H1 (cell line): ENCODE data around the gene STRA8. TPM values are rescaled to one million over a fixed set of nuclear protein-coding genes. Genes with fewer than 3 reads are reported as not detected.

ENCODE experiments used
- CTCF ChIA-PET: fragments of 300-600 bp; sonication (Branson Sonifier 250); formaldehyde crosslinking; loops from one replicate; lab custom pipeline; 2021; ENCODE audit not compliant: partially characterized antibody; lab: Charles Lee
- POLR2A ChIA-PET: fragments of 300-600 bp; sonication (Branson Sonifier 250); formaldehyde crosslinking; loops from one replicate; lab custom pipeline; 2021; ENCODE audit warnings: inconsistent platforms; ENCODE audit not compliant: partially characterized antibody; lab: Charles Lee
- DNase-seq, 2 experiments: peaks; one replicate each; pipeline versions ENCODE4 v3.0.0 to v3.0.0-alpha.2; 2010 to 2022; ENCODE audit warnings: low spot score in 2 of 2, low read depth in 1 of 2, mixed read lengths in 1 of 2
- FAIRE-seq: peaks from 2 replicates; lab custom pipeline; 2011; peaks lifted over from hg19 to GRCh38; lab: Jason Lieb, UNC
- H2AFZ ChIP-seq: 2 replicates; pipeline ENCODE4 v1.8.1; 2012; ENCODE audit warnings: low read length, inconsistent platforms
- H2AK5ac ChIP-seq: 2 replicates; pipeline ENCODE4 v1.6.1; 2013; ENCODE audit warnings: low read depth, low read length
- H2BK120ac ChIP-seq: replicated peaks from 2 replicates; pipeline ENCODE3; 2013; ENCODE audit warnings: low read depth, low read length, inconsistent platforms
- H2BK12ac ChIP-seq: 2 replicates; pipeline ENCODE4 v1.6.1; 2013; ENCODE audit warnings: low read depth, low read length
- H2BK15ac ChIP-seq: 2 replicates; pipeline ENCODE4 v1.6.1; 2013; ENCODE audit warnings: low read length
- H2BK20ac ChIP-seq: 2 replicates; pipeline ENCODE4 v1.6.1; 2013; ENCODE audit warnings: low read length
- H2BK5ac ChIP-seq: 2 replicates; pipeline ENCODE4 v1.6.1; 2013; ENCODE audit warnings: low read depth, low read length
- H3K14ac ChIP-seq: 2 replicates; pipeline ENCODE4 v1.6.1; 2013; ENCODE audit warnings: inconsistent platforms; ENCODE audit not compliant: insufficient read length
- H3K18ac ChIP-seq: 2 replicates; pipeline ENCODE4 v1.6.1; 2013; ENCODE audit warnings: low read length; ENCODE audit errors: extremely low read depth
- H3K23ac ChIP-seq: 2 replicates; pipeline ENCODE4 v1.6.1; 2013; ENCODE audit warnings: inconsistent platforms; ENCODE audit not compliant: insufficient read length
- H3K23me2 ChIP-seq: 2 replicates; pipeline ENCODE4 v1.6.1; 2013; ENCODE audit warnings: low read depth, low read length
- H3K27ac ChIP-seq: 2 replicates; pipeline ENCODE4 v1.6.1; 2011; ENCODE audit warnings: low read depth, low read length, inconsistent platforms
- H3K27me3 ChIP-seq, 4 experiments: replicated peaks in 1 of 4; 1 replicate in 1 of 4; 2 replicates in 3 of 4; pipeline versions ENCODE4 v1.6.1 to v1.8.1; 2011 to 2013; ENCODE audit warnings: low read length in 3 of 4, mild to moderate bottlenecking in 3 of 4, inconsistent platforms in 2 of 4, mixed read lengths in 2 of 4, moderate library complexity in 1 of 4; ENCODE audit not compliant: control insufficient read depth in 3 of 4, insufficient read depth in 3 of 4; ENCODE audit errors: extremely low read depth in 1 of 4
- H3K36me3 ChIP-seq, 4 experiments: 2 replicates each; pipeline versions ENCODE4 v1.6.1 to v1.8.1; 2011 to 2013; ENCODE audit warnings: mild to moderate bottlenecking in 4 of 4, low read length in 3 of 4, moderate library complexity in 2 of 4, control low read depth in 1 of 4, inconsistent platforms in 1 of 4; ENCODE audit not compliant: insufficient read depth in 4 of 4, control insufficient read depth in 2 of 4
- H3K4ac ChIP-seq: replicated peaks from 2 replicates; pipeline ENCODE3; 2013; ENCODE audit warnings: low read length, low read depth, mixed read lengths, inconsistent platforms; ENCODE audit not compliant: insufficient read length
- H3K4me1 ChIP-seq, 4 experiments: replicated peaks in 1 of 4; 1 replicate in 1 of 4; 2 replicates in 3 of 4; pipeline versions ENCODE4 v1.6.1 to v1.8.1; 2011 to 2013; ENCODE audit warnings: low read length in 3 of 4, inconsistent platforms in 2 of 4, mixed read lengths in 1 of 4; ENCODE audit not compliant: insufficient read depth in 4 of 4, control insufficient read depth in 3 of 4
- H3K4me2 ChIP-seq, 2 experiments: 2 replicates each; pipeline versions ENCODE4 v1.6.1 to v1.8.1; 2011 to 2013; ENCODE audit warnings: low read depth in 2 of 2, low read length in 2 of 2, control low read depth in 1 of 2, inconsistent platforms in 1 of 2, mild to moderate bottlenecking in 1 of 2; ENCODE audit not compliant: insufficient read depth in 1 of 2
- H3K4me3 ChIP-seq, 4 experiments: fragments of 200-600, 300-600 bp in 1 of 4; sonication (generic), shearing (Covaris generic), sonication (Bioruptor Twin) in 1 of 4; 2 replicates each; pipeline versions ENCODE4 v1.5.1 to v1.8.1; 2011 to 2016; ENCODE audit warnings: low read length in 4 of 4, low read depth in 3 of 4, control low read depth in 2 of 4, inconsistent platforms in 2 of 4, mild to moderate bottlenecking in 2 of 4, mixed read lengths in 1 of 4, moderate library complexity in 1 of 4; ENCODE audit not compliant: insufficient read depth in 2 of 4; ENCODE audit errors: extremely low read depth in 1 of 4
- H3K56ac ChIP-seq: replicated peaks from 2 replicates; pipeline ENCODE3; 2013; ENCODE audit warnings: low read depth, mild to moderate bottlenecking, mixed read lengths, low read length, inconsistent platforms; ENCODE audit not compliant: insufficient read length
- H3K79me1 ChIP-seq: 2 replicates; pipeline ENCODE4 v1.6.1; 2013; ENCODE audit warnings: low read depth, low read length, control low read depth
- H3K79me2 ChIP-seq, 2 experiments: 2 replicates each; pipeline versions ENCODE4 v1.6.1 to v1.8.1; 2012 to 2013; ENCODE audit warnings: low read length in 2 of 2, mild to moderate bottlenecking in 2 of 2, inconsistent platforms in 1 of 2; ENCODE audit not compliant: insufficient read depth in 2 of 2, control insufficient read depth in 1 of 2
- H3K9ac ChIP-seq, 4 experiments: replicated peaks in 1 of 4; 1 replicate in 1 of 4; 2 replicates in 3 of 4; pipeline versions ENCODE4 v1.6.1 to v1.8.1; 2011 to 2013; ENCODE audit warnings: low read depth in 3 of 4, low read length in 3 of 4, control low read depth in 2 of 4, mild to moderate bottlenecking in 2 of 4, moderate library complexity in 2 of 4, inconsistent platforms in 1 of 4; ENCODE audit errors: extremely low read depth in 1 of 4
- H3K9me3 ChIP-seq, 2 experiments: 2 replicates each; pipeline versions ENCODE4 v1.6.1 to v1.8.1; 2012 to 2013; ENCODE audit warnings: mild to moderate bottlenecking in 2 of 2, moderate library complexity in 2 of 2, control low read depth in 1 of 2, inconsistent platforms in 1 of 2, low read depth in 1 of 2, low read length in 1 of 2, mixed read lengths in 1 of 2; ENCODE audit not compliant: insufficient read depth in 2 of 2
- H4K20me1 ChIP-seq, 2 experiments: replicated peaks in 1 of 2; 2 replicates each; pipeline versions ENCODE3 to v1.8.1; 2011 to 2013; ENCODE audit warnings: inconsistent platforms in 2 of 2, low read length in 2 of 2, mild to moderate bottlenecking in 1 of 2; ENCODE audit not compliant: insufficient read depth in 2 of 2, control insufficient read depth in 1 of 2
- H4K5ac ChIP-seq: 2 replicates; pipeline ENCODE4 v1.6.1; 2013; ENCODE audit warnings: low read length, low read depth, mixed read lengths, inconsistent platforms; ENCODE audit not compliant: insufficient read length
- H4K8ac ChIP-seq: 2 replicates; pipeline ENCODE4 v1.8.0; 2013; ENCODE audit warnings: mild to moderate bottlenecking, moderate library complexity, low read length, inconsistent platforms; ENCODE audit not compliant: insufficient read depth; ENCODE audit errors: extremely low read depth
- H4K91ac ChIP-seq: replicated peaks from 2 replicates; pipeline ENCODE3; 2013; ENCODE audit warnings: low read length, mixed read lengths, inconsistent platforms; ENCODE audit not compliant: insufficient read length
- CBX8 ChIP-seq: fragments of 300-800, 300-1000 bp; sonication (generic); IDR thresholded peaks from 2 replicates; pipeline ENCODE4 v1.7.1; 2016; ENCODE audit warnings: low read depth, low read length, borderline replicate concordance
- CHD1 ChIP-seq: IDR thresholded peaks from 2 replicates; pipeline ENCODE4 v1.6.1; 2012; ENCODE audit warnings: low read depth, low read length, improper control_type of control experiment
- JUND ChIP-seq: IDR thresholded peaks from 2 replicates; pipeline ENCODE4 v1.6.1; 2011; ENCODE audit warnings: mild to moderate bottlenecking, improper control_type of control experiment, low read length
- KDM1A ChIP-seq: fragments of 200-600, 300-600 bp; sonication (generic); IDR thresholded peaks from 2 replicates; pipeline ENCODE4 v1.7.1; 2016; ENCODE audit warnings: mild to moderate bottlenecking, low read length, borderline replicate concordance
- NRF1 ChIP-seq: IDR thresholded peaks from 2 replicates; pipeline ENCODE4 v1.6.1; 2011; ENCODE audit warnings: mild to moderate bottlenecking, low read depth, low read length, improper control_type of control experiment
- PHF8 ChIP-seq: fragments of 200-600 bp; sonication (generic); conservative IDR thresholded peaks from 2 replicates; pipeline ENCODE4 v1.7.1; 2012; ENCODE audit warnings: low read depth, mild to moderate bottlenecking, inconsistent platforms, low read length, moderate library complexity
- TAF1 ChIP-seq: IDR thresholded peaks from 2 replicates; pipeline ENCODE4 v1.6.1; 2011; ENCODE audit warnings: mild to moderate bottlenecking, low read depth, low read length
- WGBS, 2 experiments: shearing (Covaris generic) in 1 of 2; methylation state at CpG; one replicate each; pipeline versions ENCODE4 v1.1.6 to v1.1.7; 2013 to 2015; ENCODE audit warnings: low lambda C conversion rate in 2 of 2, mixed read lengths in 2 of 2, inconsistent platforms in 1 of 2, low coverage in 1 of 2, missing lambda C conversion rate in 1 of 2; ENCODE audit not compliant: insufficient replicate concordance in 2 of 2, insufficient coverage in 1 of 2, insufficient read length in 1 of 2; ENCODE audit errors: extremely low coverage in 1 of 2, missing lambda C conversion rate in 1 of 2; 5-methylcytosine and 5-hydroxymethylcytosine counted together
- polyA plus RNA-seq, 7 experiments: library from polyadenylated mRNA; depleted of rRNA in 3 of 7; stranded (reverse) in 5 of 7; unstranded in 2 of 7; fragments of >200 nt in 5 of 7; fragments of 200-250 nt in 2 of 7; gene quantifications; 1 replicate in 5 of 7; 2 replicates in 1 of 7; 4 replicates in 1 of 7; pipeline versions ENCODE4 v1.2.1 to v1.2.3, GENCODE V29; 2011 to 2013; ENCODE audit warnings: missing spikeins in 2 of 7, mixed read lengths in 2 of 7
- total RNA-seq: library from RNA; stranded (reverse); fragmentation: NEBNext Ultra II Directional; extraction: Animal tissue kit (Norgen Biotek cat#: 25700); gene quantifications from 2 replicates; pipeline ENCODE4 v1.2.1, GENCODE V29; 2021
- TF ChIP-seq, protein P1 (sequence below): IDR thresholded peaks from 2 replicates; pipeline ENCODE4 v1.6.1; 2012; ENCODE audit warnings: inconsistent platforms

The STRA8 gene
- total and polyA plus RNA-seq, 2 of the 8 experiments (the other 6 are each of a cell fraction or from before 2014, with no cell fraction given) = not detected

DNA sequence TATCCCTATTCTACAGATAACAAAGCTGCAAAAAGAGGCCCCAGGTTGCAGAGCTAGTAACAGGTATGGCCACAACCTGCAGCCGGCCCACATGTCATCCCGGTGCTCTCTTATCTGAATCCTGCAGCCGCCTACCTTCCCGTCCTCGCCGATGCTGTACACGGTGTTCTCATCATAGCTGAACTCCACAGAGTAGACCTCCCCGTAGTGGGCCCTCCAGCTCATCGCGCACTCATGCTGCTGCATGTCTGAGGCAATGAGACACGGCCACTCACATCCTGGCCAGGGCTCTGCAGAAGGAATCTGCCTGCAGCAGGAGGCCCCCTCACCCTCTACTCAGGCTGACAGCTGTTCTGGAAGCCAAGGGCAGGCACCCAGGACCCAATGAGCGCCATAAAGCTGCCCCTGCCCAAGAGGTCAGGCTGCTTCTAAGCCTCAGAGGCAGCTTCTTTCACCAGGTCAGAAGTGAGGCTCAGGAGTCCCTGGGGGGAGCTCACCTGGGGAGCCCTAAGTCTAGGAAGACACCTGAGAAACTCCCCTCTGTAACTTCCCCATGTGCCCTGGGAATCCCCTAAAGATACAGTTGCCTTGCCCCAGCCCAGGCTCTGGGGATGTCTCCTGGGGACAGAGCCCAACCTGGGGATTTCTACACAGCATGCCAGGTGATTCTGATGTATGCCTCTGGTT is 45.2 kb upstream of the STRA8 start:
- Histone ChIP-seq H3K36me3 (peaks cover 0 to 2% (median under 1%) of the 10 kb centered on the region in 4 experiments; a peak in 4 of 8 replicates), H3K9ac (no peak overlapping the region), H2BK15ac (no peak overlapping the region), H2BK20ac (no peak overlapping the region), H3K18ac (no peak overlapping the region), H3K27me3 (no peaks in the 10 kb centered on the region), H3K27ac (no peak overlapping the region), H2BK12ac (no peak overlapping the region), H3K23me2 (no peaks in the 10 kb centered on the region), H3K4me3 (no peak overlapping the region), H2BK120ac (no peak overlapping the region), H2AFZ (no peak overlapping the region), H4K20me1 (no peaks in the 10 kb centered on the region), H3K4me2 (no peak overlapping the region), H3K23ac (no peak overlapping the region), H4K91ac (no peak overlapping the region)
- POLR2A ChIA-PET = interaction anchor here (1.3 kb wide), 1 partner anchor 18 kb away, joined by 4 read pairs; the partner anchor contains the start of gene CYREN
- FAIRE-seq = no peak
- DNase-seq = no peak
- CTCF ChIA-PET = interaction anchor here (0.7 to 1.5 kb wide), 5 partner anchors 8 to 25 kb away, joined by 3 to 5 read pairs (median 4); no protein-coding TSS in a partner anchor
- TF ChIP-seq CHD1 = no peak
- TF ChIP-seq, protein P1, sequence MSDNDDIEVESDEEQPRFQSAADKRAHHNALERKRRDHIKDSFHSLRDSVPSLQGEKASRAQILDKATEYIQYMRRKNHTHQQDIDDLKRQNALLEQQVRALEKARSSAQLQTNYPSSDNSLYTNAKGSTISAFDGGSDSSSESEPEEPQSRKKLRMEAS = no peak
- no peak for TF ChIP-seq TAF1
- TF ChIP-seq CBX8 = no peak
- no peak for TF ChIP-seq PHF8
- no peak for TF ChIP-seq KDM1A
- no peak for TF ChIP-seq JUND
- TF ChIP-seq NRF1 = no peak
- TF ChIP-seq, all 59 proteins: peak for 0
- Histone ChIP-seq H2AK5ac (no peak overlapping the region), H2BK5ac (no peak overlapping the region), H4K5ac (no peak overlapping the region), H4K8ac (no peak overlapping the region; the same call in 1 of the 2 replicates), H3K79me2 (no peaks in the 10 kb centered on the region), H3K14ac (no peak overlapping the region), H3K4ac (no peak overlapping the region), H3K4me1 (no peaks in the 10 kb centered on the region), H3K56ac (no peak overlapping the region), H3K9me3 (no peaks in the 10 kb centered on the region), H3K79me1 (no peaks in the 10 kb centered on the region)
- 92% methylated on average over 12 of the region's 12 CpGs; no CpG with 5 or more reads in 1 of the 2 experiments for WGBS, 2 experiments
